DMS114 treated with DMSO at 0.1 percent for 48 hours (cell line): ENCODE results near the gene ATAD2B.

Experiments used
- DNase-seq: peaks from one replicate; lab custom pipeline; 2025; ENCODE audit not compliant: unreplicated experiment; lab: John Stamatoyannopoulos, UW

The ATAD2B gene

GRCh38 chr2:23915327-23915726 is 11.6 kb downstream of the ATAD2B start:
- DNase-seq: no peak

GRCh38 chr2:23912054-23912453 is 14.9 kb downstream of the ATAD2B start:
- no peak for DNase-seq

- DNase-seq: no peak
Observed at GRCh38 chr2:23905155-23905554, 21.8 kb downstream of the ATAD2B start.

GRCh38 chr2:23904692-23905091 is 22.2 kb downstream of the ATAD2B start:
- no peak for DNase-seq

- no peak for DNase-seq
Observed at GRCh38 chr2:23904215-23904614, 22.7 kb downstream of the ATAD2B start.

GRCh38 chr2:23903034-23903433 is 23.9 kb downstream of the ATAD2B start:
- DNase-seq: no peak

- DNase-seq: no peak
Observed at GRCh38 chr2:23901966-23902846, 24.7 kb downstream of the ATAD2B start.

GRCh38 chr2:23900541-23901322 is 26.2 kb downstream of the ATAD2B start:
- no peak for DNase-seq

- DNase-seq: no peak
Observed at GRCh38 chr2:23900133-23900532, 26.8 kb downstream of the ATAD2B start.

GRCh38 chr2:23871206-23871605 is 55.7 kb downstream of the ATAD2B start:
- no peak for DNase-seq

GRCh38 chr2:23867449-23867848 is 59.5 kb downstream of the ATAD2B start:
- no peak for DNase-seq

GRCh38 chr2:23862716-23863426 is 64.1 kb downstream of the ATAD2B start:
- no peak for DNase-seq

GRCh38 chr2:23861952-23862351 is 65.0 kb downstream of the ATAD2B start:
- no peak for DNase-seq

- no peak for DNase-seq
Observed at GRCh38 chr2:23859983-23860382, 66.9 kb downstream of the ATAD2B start.

GRCh38 chr2:23859234-23859633 is 67.7 kb downstream of the ATAD2B start:
- no peak for DNase-seq

GRCh38 chr2:23850564-23851256 is 76.2 kb downstream of the ATAD2B start:
- no peak for DNase-seq

- no peak for DNase-seq
Observed at GRCh38 chr2:23844905-23845304, 82.0 kb downstream of the ATAD2B start.

GRCh38 chr2:23843051-23843976 is 83.6 kb downstream of the ATAD2B start:
- no peak for DNase-seq

- DNase-seq: no peak
Observed at GRCh38 chr2:23839919-23840578, 86.9 kb downstream of the ATAD2B start.
